Measurements from ENCODE around the gene UBA52. TPM values are rescaled to one million over a fixed set of nuclear protein-coding genes. Genes with fewer than 3 reads are reported as not detected.
"Not testable (repeated sequence)": the region's sequence is repeated elsewhere in the genome, so short reads cannot be mapped to it uniquely, and the experiment has no call there.

The UBA52 gene
- polyA plus RNA-seq (ENCODE audit: low read depth in 6 of 6): 1,000 to 10,000 TPM; 1,188 to 1,782 (median 1,685) TPM

DNA sequence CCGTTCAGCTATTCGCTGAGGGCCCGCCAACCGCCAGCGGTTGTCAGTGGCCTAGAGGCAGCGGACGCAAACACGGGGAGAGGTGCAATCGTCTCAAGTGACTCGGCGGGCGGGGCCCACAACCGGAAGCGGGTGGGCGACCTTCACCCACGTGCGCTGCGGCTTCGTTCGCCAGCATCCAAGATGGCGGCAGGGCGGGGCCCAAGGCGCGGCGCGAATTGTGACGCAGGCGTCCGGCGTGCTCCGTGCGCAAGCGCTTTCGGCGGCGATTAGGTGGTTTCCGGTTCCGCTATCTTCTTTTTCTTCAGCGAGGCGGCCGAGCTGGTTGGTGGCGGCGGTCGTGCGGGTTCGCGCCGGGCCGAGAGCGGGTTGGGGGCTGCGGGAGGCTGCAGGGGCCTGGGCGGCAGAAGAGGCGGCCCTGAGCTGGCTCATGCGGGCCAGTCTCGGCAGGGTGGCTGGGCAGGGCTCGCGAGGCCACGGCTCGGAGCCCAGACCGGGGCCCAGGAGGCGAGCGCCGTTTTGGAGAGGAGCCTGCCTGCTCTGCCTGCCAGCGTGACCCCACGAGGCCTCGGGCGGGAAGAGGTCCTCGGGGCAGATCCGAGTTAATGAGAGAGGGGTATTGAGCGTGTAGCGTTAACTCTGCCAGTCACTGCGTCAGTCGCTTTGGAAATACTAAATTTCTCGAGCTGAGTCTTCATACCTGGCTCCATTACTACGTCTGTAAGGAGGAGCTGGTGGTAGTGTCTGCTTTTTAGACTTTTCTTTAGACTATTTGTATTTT is at the start of gene UBA52:
UBA52 (plus strand) TSS at position 294 of the 781 bp plus-strand sequence. CDS start 1,444 bp downstream, outside the sequence.
- Mint-ChIP-seq H3K4me3 (peak within 1 kb of the TSS; percentile 91 to 98 (median 96)), H3K36me3 (peaks cover 0 to 10% of the 10 kb centered on the region in 2 donors), H3K9me3 (no peaks in the 10 kb centered on the region), H3K27me3 (no peaks in the 10 kb centered on the region), H3K27ac (peak within 1 kb of the TSS; percentile 96 to 100 (median 98)), H3K4me1 (peaks cover 21 to 36% (median 29%) of the 10 kb centered on the region in 3 donors)
- ATAC-seq (ENCODE audit: low read depth in 2 of 2) (peak; percentile 91 to 92), DNase-seq (peak; percentile 100)

DNA sequence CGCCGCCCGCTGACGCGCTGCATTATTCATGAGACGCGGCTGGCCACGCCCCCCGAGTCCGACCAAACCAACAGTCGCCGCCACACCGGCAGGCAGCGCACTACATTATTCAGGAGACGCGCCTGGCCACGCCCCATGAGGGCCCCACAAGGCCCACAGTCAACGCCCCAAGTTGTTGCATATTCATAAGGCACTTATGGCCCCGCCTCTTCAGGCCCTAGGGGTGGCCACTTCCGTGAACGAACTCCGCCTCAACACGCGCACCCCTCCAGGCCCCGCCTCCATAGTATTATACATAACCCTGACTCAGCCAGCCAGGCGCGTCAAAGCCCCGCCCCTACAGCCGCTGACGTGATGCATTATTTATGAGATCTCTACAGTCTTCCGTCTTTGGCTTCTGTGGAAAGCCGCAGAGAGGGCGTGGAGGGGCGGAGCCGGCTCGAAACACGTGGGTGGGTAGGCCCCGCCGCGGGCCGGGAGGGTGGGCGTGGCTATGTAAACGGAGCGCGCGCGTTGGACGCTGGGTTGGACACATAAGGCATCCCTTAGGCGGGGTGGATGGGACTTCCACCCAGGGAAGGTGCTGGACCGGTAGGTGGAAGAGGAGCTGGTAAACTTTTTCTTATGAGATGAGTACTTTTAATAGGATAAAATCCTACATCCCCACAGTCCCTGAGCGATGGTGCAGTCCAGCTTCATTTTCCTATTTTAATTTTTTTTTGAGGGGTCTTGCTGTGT is 49.4 kb upstream of the UBA52 start:
- peak overlapping the region; percentile 91 to 99 (median 92) for H3K4me3 Mint-ChIP-seq
- ATAC-seq (ENCODE audit: low read depth in 2 of 2): peak; percentile 78 to 80
- H3K27me3 Mint-ChIP-seq: no peaks in the 10 kb centered on the region
- H3K9me3 Mint-ChIP-seq: no peaks in the 10 kb centered on the region
- DNase-seq: peak; percentile 100
- no peaks in the 10 kb centered on the region for H3K36me3 Mint-ChIP-seq
- peak overlapping the region; percentile 96 to 99 (median 98) for H3K27ac Mint-ChIP-seq
- peaks cover 20 to 29% (median 25%) of the 10 kb centered on the region in 3 donors for H3K4me1 Mint-ChIP-seq

DNA sequence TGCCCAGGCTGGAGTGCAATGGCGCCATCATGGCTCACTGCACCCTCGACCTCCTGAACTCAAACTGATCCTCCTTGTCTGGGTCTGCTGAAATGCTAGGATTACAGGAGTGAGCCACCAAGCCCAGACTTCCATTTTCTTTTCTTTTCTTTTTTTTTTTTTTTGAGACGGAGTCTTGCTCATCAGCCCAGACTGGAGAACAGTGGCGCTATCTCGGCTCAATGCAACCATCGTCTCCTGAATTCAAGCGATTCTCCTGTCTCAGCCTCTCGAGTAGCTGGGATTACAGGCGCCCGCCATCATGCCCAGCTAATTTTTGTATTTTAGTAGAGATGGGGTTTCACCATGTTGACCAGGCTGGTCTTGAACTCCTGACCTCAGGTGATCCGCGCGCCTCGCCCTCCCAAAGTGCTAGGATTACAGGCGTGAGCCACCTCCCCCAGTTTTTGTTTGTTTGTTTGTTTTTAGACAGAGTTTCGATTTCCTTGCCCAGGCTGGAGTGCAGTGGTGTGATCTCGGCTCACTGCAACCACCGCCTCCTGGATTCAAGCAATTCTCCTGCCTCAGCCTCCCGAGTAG is 48.7 kb upstream of the UBA52 start:
- H3K27ac Mint-ChIP-seq: peak overlapping the region; percentile 96 to 99 (median 98)
- H3K4me1 Mint-ChIP-seq: peaks cover 20 to 29% (median 25%) of the 10 kb centered on the region in 3 donors
- H3K36me3 Mint-ChIP-seq; H3K27me3 Mint-ChIP-seq; ATAC-seq (ENCODE audit: low read depth in 2 of 2); DNase-seq; H3K9me3 Mint-ChIP-seq: not testable (repeated sequence)
- H3K4me3 Mint-ChIP-seq: peak overlapping the region in 6 of 8 donors; percentile 45 to 92 (median 90)

DNA sequence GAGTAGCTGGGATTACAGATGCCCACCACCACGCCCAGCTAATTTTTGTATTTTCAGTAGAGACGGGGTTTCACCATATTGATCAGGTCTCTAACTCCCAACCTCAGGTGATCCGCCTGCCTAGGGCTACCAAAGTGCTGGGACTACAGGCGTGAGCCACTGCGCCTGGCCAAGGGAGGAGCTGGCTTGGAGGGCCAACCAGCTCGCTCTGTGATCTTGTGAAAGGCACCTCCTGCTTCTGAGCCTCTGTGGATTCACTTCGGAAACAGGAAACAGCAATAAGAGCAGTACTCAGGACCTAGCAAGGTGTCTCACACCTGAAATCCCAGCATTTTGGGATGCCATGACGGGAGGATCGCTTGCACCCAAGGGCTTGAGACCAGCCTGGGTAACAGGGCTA is 47.8 kb upstream of the UBA52 start:
- no peaks in the 10 kb centered on the region for H3K36me3 Mint-ChIP-seq
- no peak for ATAC-seq (ENCODE audit: low read depth in 2 of 2)
- peak overlapping the region in 2 of 8 donors; percentile 43 to 91 for H3K4me3 Mint-ChIP-seq
- H3K4me1 Mint-ChIP-seq: peaks cover 20 to 25% (median 24%) of the 10 kb centered on the region in 3 donors
- H3K27me3 Mint-ChIP-seq: no peaks in the 10 kb centered on the region
- peak overlapping the region in 2 of 6 donors; percentile 14 to 88 for H3K27ac Mint-ChIP-seq
- DNase-seq: no peak
- no peaks in the 10 kb centered on the region for H3K9me3 Mint-ChIP-seq

DNA sequence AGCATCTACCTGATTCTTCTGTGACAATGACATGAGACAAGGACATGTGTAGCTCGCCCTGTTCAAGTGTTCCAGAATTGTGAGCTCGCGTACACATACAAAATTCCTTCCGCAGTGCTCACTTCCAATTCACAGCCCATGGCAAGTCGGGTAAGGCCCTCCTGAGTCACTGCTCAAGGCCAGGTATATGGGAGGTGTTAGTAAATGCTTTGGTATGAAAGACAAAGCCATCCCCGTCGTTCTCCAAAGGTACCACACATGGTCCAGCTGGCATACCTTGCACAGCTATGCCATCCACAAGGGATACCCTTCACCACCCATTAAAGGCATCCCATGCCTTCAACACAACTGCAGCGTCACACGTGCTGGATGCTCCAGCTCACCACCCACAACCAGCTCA is 45.3 kb upstream of the UBA52 start:
- Mint-ChIP-seq H3K36me3 (no peaks in the 10 kb centered on the region), H3K27ac (no peak overlapping the region), H3K9me3 (no peaks in the 10 kb centered on the region), H3K4me3 (no peak overlapping the region), H3K27me3 (no peaks in the 10 kb centered on the region), H3K4me1 (peaks cover 0 to 9% (median 3%) of the 10 kb centered on the region in 3 donors)
- ATAC-seq (ENCODE audit: low read depth in 2 of 2): no peak
- no peak for DNase-seq

DNA sequence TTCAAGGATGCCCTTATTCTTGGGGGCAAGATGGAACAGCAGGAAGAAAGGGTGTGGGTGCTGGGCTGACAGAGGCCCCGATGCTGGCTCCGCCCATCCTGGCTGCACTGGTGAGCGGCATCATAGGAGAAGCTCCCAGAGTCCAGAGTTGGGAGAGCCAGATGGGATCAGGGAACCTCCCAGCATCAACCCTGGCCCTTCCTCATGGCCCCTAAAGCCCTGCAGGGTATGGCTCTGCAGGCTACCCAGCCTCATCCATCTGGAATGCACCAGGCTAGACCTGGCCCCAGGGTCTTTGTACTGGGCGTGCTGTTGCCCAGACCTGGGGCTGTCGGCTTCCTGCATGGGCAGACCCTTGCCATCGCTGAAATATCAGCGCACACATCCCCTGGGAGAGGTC is 41.9 kb upstream of the UBA52 start:
- peak overlapping the region in 1 of 6 donors; percentile 70 for H3K27ac Mint-ChIP-seq
- ATAC-seq (ENCODE audit: low read depth in 2 of 2) (no peak), DNase-seq (no peak)
- H3K4me1 Mint-ChIP-seq: peaks cover 0 to 3% (median 0%) of the 10 kb centered on the region in 3 donors
- peaks cover 0 to 7% of the 10 kb centered on the region in 2 donors for H3K36me3 Mint-ChIP-seq
- no peak overlapping the region for H3K4me3 Mint-ChIP-seq
- H3K27me3 Mint-ChIP-seq: no peaks in the 10 kb centered on the region
- no peaks in the 10 kb centered on the region for H3K9me3 Mint-ChIP-seq

GRCh38 chr19:18531485-18531884 is 40.2 kb upstream of the UBA52 start:
- Mint-ChIP-seq H3K27me3 (no peaks in the 10 kb centered on the region), H3K27ac (no peak overlapping the region), H3K9me3 (no peaks in the 10 kb centered on the region), H3K36me3 (peaks cover 0 to 7% of the 10 kb centered on the region in 2 donors), H3K4me3 (no peak overlapping the region), H3K4me1 (peaks cover 0 to 3% (median 1%) of the 10 kb centered on the region in 3 donors)
- ATAC-seq (ENCODE audit: low read depth in 2 of 2) (no peak), DNase-seq (no peak)

DNA sequence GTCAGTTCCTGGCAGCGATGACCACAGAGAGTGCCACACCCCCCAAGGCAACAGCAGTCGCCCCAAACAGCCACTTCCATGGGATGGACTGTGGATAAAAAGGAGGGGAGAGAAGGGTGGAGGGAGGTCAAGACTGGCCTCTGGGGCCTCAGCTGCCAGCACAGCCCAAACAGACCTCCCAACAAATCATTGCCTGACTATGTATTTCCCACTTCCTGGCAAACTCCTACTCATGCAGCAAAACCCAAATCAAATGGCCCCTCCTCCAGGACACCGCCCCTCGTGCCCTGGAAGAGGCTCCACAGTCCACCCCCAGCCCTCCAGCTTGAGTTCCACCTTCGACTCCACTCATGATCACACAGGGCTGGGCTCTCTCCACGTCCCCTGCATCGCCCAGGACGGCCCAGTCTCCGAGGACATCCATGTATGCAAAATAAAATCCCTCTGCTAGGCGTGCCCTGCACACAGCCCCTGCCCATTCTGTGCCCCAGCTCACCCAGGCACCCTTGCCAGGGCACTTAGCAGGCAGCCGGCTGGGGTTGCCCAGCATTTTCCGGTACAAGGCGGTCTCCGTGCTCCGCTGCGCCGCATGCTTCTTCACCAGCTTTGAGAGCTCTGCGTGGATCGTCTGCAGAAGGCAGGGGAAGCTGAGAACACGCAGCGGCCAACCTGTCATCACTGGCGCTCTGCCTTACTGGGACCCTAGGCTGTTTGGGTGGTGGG is 39.3 kb upstream of the UBA52 start:
- Mint-ChIP-seq H3K4me1 (peaks cover 0 to 5% (median 3%) of the 10 kb centered on the region in 3 donors), H3K27ac (no peak overlapping the region), H3K36me3 (peaks cover 0 to 7% of the 10 kb centered on the region in 2 donors), H3K27me3 (no peaks in the 10 kb centered on the region), H3K9me3 (no peaks in the 10 kb centered on the region), H3K4me3 (peak overlapping the region in 1 of 8 donors; percentile 66)
- DNase-seq (no peak), ATAC-seq (ENCODE audit: low read depth in 2 of 2) (no peak)

GRCh38 chr19:18533058-18533457 is 38.6 kb upstream of the UBA52 start:
- H3K27ac Mint-ChIP-seq: no peak overlapping the region
- no peaks in the 10 kb centered on the region for H3K9me3 Mint-ChIP-seq
- ATAC-seq (ENCODE audit: low read depth in 2 of 2) (no peak), DNase-seq (no peak)
- no peak overlapping the region for H3K4me3 Mint-ChIP-seq
- peaks cover 0 to 7% of the 10 kb centered on the region in 2 donors for H3K36me3 Mint-ChIP-seq
- peaks cover 0 to 9% (median 3%) of the 10 kb centered on the region in 3 donors for H3K4me1 Mint-ChIP-seq
- no peaks in the 10 kb centered on the region for H3K27me3 Mint-ChIP-seq

GRCh38 chr19:18536475-18536874 is 35.2 kb upstream of the UBA52 start:
- H3K4me3 Mint-ChIP-seq: peak overlapping the region in 1 of 8 donors; percentile 15
- H3K27ac Mint-ChIP-seq: no peak overlapping the region
- peaks cover 3 to 13% (median 11%) of the 10 kb centered on the region in 3 donors for H3K4me1 Mint-ChIP-seq
- peaks cover 0 to 7% of the 10 kb centered on the region in 2 donors for H3K36me3 Mint-ChIP-seq
- no peaks in the 10 kb centered on the region for H3K9me3 Mint-ChIP-seq
- DNase-seq: no peak
- no peaks in the 10 kb centered on the region for H3K27me3 Mint-ChIP-seq
- no peak for ATAC-seq (ENCODE audit: low read depth in 2 of 2)

GRCh38 chr19:18537431-18537830 is 34.2 kb upstream of the UBA52 start:
- Mint-ChIP-seq H3K4me1 (peaks cover 7 to 19% (median 17%) of the 10 kb centered on the region in 3 donors), H3K27me3 (no peaks in the 10 kb centered on the region), H3K4me3 (peak overlapping the region in 2 of 8 donors; percentile 10 to 11), H3K27ac (no peak overlapping the region), H3K36me3 (peaks cover 0 to 4% of the 10 kb centered on the region in 2 donors), H3K9me3 (no peaks in the 10 kb centered on the region)
- DNase-seq: no peak
- ATAC-seq (ENCODE audit: low read depth in 2 of 2): no peak

GRCh38 chr19:18538115-18538514 is 33.5 kb upstream of the UBA52 start:
- Mint-ChIP-seq H3K36me3 (no peaks in the 10 kb centered on the region), H3K9me3 (no peaks in the 10 kb centered on the region)

DNA sequence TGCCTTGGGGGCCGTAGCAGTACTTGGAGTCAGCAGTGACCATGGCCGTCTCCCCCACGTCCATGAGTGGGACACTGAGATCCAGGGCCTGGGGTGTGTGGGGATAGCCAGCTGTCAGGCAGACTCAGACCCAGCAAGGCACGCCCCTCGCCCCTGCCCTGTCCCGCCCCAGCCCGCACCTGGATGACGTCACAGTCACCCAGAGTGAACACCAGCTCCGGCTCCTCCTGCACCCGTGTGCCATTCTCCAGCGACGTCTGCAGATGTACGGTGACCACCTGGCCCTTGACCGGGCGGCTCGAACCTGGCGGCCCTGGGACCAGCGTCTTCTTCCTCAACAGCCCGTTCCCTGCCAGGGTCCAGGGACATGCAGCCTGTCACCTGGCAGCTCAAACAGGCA is 32.3 kb upstream of the UBA52 start:
- no peak for ATAC-seq (ENCODE audit: low read depth in 2 of 2)
- H3K27ac Mint-ChIP-seq: no peak overlapping the region
- H3K27me3 Mint-ChIP-seq: no peaks in the 10 kb centered on the region
- H3K36me3 Mint-ChIP-seq: no peaks in the 10 kb centered on the region
- no peak for DNase-seq
- H3K4me1 Mint-ChIP-seq: peaks cover 17 to 30% (median 29%) of the 10 kb centered on the region in 3 donors
- H3K9me3 Mint-ChIP-seq: no peaks in the 10 kb centered on the region
- no peak overlapping the region for H3K4me3 Mint-ChIP-seq

More at GRCh38 chr19:18538115-18538514, 33.5 kb upstream of the UBA52 start:
- Mint-ChIP-seq H3K27ac (no peak overlapping the region), H3K4me1 (peaks cover 11 to 21% (median 21%) of the 10 kb centered on the region in 3 donors), H3K27me3 (no peaks in the 10 kb centered on the region), H3K4me3 (peak overlapping the region in 1 of 8 donors; percentile 11)
- no peak for ATAC-seq (ENCODE audit: low read depth in 2 of 2)
- DNase-seq: no peak

All from naive B cell (primary cell).